WERI-Rb-1 (cell line): Measurements from ENCODE around the gene REM2.

Source experiments
- DNase-seq: peaks from one replicate; pipeline ENCODE4 v3.0.0-alpha.2; 2020
- H3K27ac ChIP-seq: fragments of 250-450 bp; sonication (Bioruptor Pico); 2 replicates; pipeline ENCODE4 v1.5.1; 2020; ENCODE audit warnings: mild to moderate bottlenecking, moderate library complexity
- H3K27me3 ChIP-seq: fragments of 250-450 bp; sonication (Bioruptor Pico); 2 replicates; pipeline ENCODE4 v1.5.1; 2021; ENCODE audit warnings: mild to moderate bottlenecking, low read depth, moderate library complexity; ENCODE audit not compliant: insufficient read depth, severe bottlenecking
- H3K36me3 ChIP-seq: fragments of 250-450 bp; sonication (Bioruptor Pico); 2 replicates; pipeline ENCODE4 v1.5.1; 2020; ENCODE audit warnings: mild to moderate bottlenecking, moderate library complexity
- H3K4me3 ChIP-seq: 2 replicates; pipeline ENCODE4 v1.5.1; 2011; ENCODE audit warnings: low read depth, mild to moderate bottlenecking, control low read depth, low read length
- H3K9me3 ChIP-seq: fragments of 250-450 bp; sonication (Bioruptor Pico); 2 replicates; pipeline ENCODE4 v1.5.1; 2021; ENCODE audit warnings: mild to moderate bottlenecking, moderate library complexity; ENCODE audit not compliant: severe bottlenecking
- TF ChIP-seq, protein P1 (sequence below): IDR thresholded peaks from 2 replicates; pipeline ENCODE4 v1.5.1; 2011; ENCODE audit warnings: low read depth, mild to moderate bottlenecking, control low read depth, inconsistent platforms, low read length

The REM2 gene

DNA sequence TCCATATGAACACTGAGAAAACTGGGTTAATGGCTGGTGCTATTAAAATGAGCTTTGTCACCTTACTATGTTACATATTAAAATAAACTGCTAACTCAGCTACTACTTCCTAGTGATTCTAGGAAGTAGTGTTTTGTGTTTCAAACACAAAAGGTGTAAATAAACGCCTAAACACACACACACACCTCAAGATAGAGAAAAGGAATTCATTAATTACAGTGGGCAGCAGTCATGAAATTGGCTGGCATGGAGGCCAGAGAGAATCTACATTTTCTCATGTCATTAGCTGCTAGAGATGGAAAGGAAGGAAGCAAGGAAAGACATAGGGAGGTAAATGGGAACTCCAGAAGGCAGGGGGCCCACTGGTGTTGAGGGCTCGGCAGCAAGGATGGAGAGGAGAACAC, 46.9 kb downstream of the REM2 start:
- no peaks in the 10 kb centered on the region for H3K9me3 ChIP-seq
- H3K36me3 ChIP-seq: peaks cover 19% of the 10 kb centered on the region
- peak overlapping the region; percentile 25 for H3K27ac ChIP-seq
- peak overlapping the region; percentile 70 for H3K4me3 ChIP-seq
- DNase-seq: no peak
- H3K27me3 ChIP-seq: no peaks in the 10 kb centered on the region
- TF ChIP-seq, protein P1, sequence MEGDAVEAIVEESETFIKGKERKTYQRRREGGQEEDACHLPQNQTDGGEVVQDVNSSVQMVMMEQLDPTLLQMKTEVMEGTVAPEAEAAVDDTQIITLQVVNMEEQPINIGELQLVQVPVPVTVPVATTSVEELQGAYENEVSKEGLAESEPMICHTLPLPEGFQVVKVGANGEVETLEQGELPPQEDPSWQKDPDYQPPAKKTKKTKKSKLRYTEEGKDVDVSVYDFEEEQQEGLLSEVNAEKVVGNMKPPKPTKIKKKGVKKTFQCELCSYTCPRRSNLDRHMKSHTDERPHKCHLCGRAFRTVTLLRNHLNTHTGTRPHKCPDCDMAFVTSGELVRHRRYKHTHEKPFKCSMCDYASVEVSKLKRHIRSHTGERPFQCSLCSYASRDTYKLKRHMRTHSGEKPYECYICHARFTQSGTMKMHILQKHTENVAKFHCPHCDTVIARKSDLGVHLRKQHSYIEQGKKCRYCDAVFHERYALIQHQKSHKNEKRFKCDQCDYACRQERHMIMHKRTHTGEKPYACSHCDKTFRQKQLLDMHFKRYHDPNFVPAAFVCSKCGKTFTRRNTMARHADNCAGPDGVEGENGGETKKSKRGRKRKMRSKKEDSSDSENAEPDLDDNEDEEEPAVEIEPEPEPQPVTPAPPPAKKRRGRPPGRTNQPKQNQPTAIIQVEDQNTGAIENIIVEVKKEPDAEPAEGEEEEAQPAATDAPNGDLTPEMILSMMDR: no peak

DNA sequence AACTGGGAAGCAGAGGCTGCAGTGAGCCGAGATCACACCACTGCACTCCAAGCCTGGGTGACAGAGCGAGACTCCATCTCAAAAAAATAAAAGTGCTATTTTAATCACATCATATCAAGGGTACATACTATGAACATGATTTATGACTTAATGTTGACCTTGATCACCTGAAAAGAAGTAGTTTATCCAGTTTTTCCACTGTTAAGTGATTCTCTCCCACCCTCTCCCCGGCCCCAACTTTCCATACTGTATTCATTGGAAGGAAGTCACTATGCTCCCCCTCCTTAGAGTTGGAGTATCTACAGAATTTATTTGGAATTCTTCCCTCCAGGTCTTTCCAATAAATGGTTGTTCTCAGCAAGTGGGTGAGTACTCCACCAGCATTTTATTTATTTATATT, 49.1 kb downstream of the REM2 start:
- no peak for DNase-seq
- Histone ChIP-seq H3K27me3 (no peaks in the 10 kb centered on the region), H3K9me3 (no peaks in the 10 kb centered on the region), H3K4me3 (no peak overlapping the region), H3K27ac (no peak overlapping the region), H3K36me3 (peaks cover 3% of the 10 kb centered on the region)
- TF ChIP-seq, protein P1: no peak

DNA sequence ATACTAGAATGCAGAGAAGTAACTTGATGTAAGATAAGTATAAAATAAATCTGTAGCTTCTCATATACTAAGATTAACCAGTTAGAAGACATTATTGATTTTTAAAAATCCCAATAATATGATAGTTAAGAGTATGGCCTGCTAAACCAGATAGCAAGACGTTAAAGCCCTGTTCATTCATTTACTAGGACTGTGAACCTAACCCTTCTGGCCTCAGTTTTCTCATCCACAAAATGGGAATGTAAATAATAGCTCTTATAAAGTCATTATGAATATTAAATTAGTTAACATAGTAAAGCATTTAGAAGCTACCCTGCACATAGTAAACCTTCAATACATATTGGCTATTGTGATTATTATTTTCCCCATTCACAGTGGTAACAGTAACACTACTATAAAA, 52.1 kb downstream of the REM2 start:
- no peaks in the 10 kb centered on the region for H3K27me3 ChIP-seq
- TF ChIP-seq, protein P1: no peak
- H3K9me3 ChIP-seq: no peaks in the 10 kb centered on the region
- H3K4me3 ChIP-seq: no peak overlapping the region
- no peaks in the 10 kb centered on the region; the same call in 1 of the 2 replicates for H3K36me3 ChIP-seq
- H3K27ac ChIP-seq: no peak overlapping the region
- DNase-seq: no peak
